ENCODE results near the gene CD46.

- TF ChIP-seq, protein P1, sequence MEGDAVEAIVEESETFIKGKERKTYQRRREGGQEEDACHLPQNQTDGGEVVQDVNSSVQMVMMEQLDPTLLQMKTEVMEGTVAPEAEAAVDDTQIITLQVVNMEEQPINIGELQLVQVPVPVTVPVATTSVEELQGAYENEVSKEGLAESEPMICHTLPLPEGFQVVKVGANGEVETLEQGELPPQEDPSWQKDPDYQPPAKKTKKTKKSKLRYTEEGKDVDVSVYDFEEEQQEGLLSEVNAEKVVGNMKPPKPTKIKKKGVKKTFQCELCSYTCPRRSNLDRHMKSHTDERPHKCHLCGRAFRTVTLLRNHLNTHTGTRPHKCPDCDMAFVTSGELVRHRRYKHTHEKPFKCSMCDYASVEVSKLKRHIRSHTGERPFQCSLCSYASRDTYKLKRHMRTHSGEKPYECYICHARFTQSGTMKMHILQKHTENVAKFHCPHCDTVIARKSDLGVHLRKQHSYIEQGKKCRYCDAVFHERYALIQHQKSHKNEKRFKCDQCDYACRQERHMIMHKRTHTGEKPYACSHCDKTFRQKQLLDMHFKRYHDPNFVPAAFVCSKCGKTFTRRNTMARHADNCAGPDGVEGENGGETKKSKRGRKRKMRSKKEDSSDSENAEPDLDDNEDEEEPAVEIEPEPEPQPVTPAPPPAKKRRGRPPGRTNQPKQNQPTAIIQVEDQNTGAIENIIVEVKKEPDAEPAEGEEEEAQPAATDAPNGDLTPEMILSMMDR (IDR thresholded peaks at IDR 0.05; ENCODE audit: insufficient read depth, low read length, poor library complexity, severe bottlenecking): no peak
- no peak for TF ChIP-seq EZH2phosphoT487 (conservative IDR thresholded peaks at IDR 0.05; ENCODE audit: low read length)
Measured at GRCh38 chr1:207754974-207755700, 3.3 kb downstream of the CD46 start.

Data from SU-DHL-6 (cell line).